ENCODE results near the gene BAZ2B.

- TF ChIP-seq CTCF (conservative IDR thresholded peaks at IDR 0.05; ENCODE audit: low read depth in 2 of 2), result no peak
- no peak for TF ChIP-seq POLR2AphosphoS5 (IDR thresholded peaks at IDR 0.05; ENCODE audit: low read depth)
- TF ChIP-seq NANOG (IDR thresholded peaks at IDR 0.05; ENCODE audit: borderline replicate concordance), result no peak
- TF ChIP-seq EZH2 (IDR thresholded peaks at IDR 0.05; ENCODE audit: low read depth, unreplicated experiment), result no peak
- TF ChIP-seq EZH2phosphoT487 (IDR thresholded peaks at IDR 0.05; ENCODE audit: unreplicated experiment), result no peak
- no peak for TF ChIP-seq STAT1 (IDR thresholded peaks at IDR 0.05; ENCODE audit: unreplicated experiment)
- no peak for TF ChIP-seq REST (IDR thresholded peaks at IDR 0.05; ENCODE audit: unreplicated experiment)
- no peak for TF ChIP-seq ETS1 (IDR thresholded peaks at IDR 0.05)
- TF ChIP-seq CREB1 (CRISPR knock-in tag; IDR thresholded peaks at IDR 0.05; ENCODE audit: low read depth), result no peak
- no peak for TF ChIP-seq ZNF331 (CRISPR knock-in tag; IDR thresholded peaks at IDR 0.05; ENCODE audit: low read depth)
- TF ChIP-seq JUNB (IDR thresholded peaks at IDR 0.05; ENCODE audit: unreplicated experiment), result no peak
Observed at GRCh38 chr2:159561242-159561641, 55.1 kb downstream of the BAZ2B start.

Measured in GM23338 (cell line).